Stomach (tissue), 4 donors: ENCODE data around the gene DCC.

Experiments used
- CTCF ChIP-seq, 7 experiments: fragments of 450-650 bp in 4 of 7; fragments of 200-600 bp in 3 of 7; sonication (generic) in 3 of 7; IDR thresholded peaks; one replicate each; pipeline ENCODE4 v1.5.1; 2016 to 2019; ENCODE audit warnings: antibody characterized with exemption in 7 of 7, control low read depth in 2 of 7, mild to moderate bottlenecking in 1 of 7
- EP300 ChIP-seq: sonication (generic); formaldehyde crosslinking; IDR thresholded peaks from one replicate; pipeline ENCODE4 v1.6.1; 2017; ENCODE audit warnings: antibody characterized with exemption
- POLR2A ChIP-seq, 4 donors: fragments of 450-650 bp; IDR thresholded peaks; one replicate each; pipeline ENCODE4 v1.6.1; 2016; ENCODE audit warnings: antibody characterized with exemption in 4 of 4, control low read depth in 2 of 4, mild to moderate bottlenecking in 1 of 4, moderate library complexity in 1 of 4

GRCh38 chr18:52875725-52876124, 535.7 kb downstream of the DCC start:
- no peak for TF ChIP-seq POLR2A (IDR thresholded peaks at IDR 0.05)
- TF ChIP-seq CTCF (IDR thresholded peaks at IDR 0.05): no peak
- no peak for TF ChIP-seq EP300
